Femur (tissue), 1 donor: ENCODE measurements around the gene FHL2.

Experiments
- DNase-seq: peaks from one replicate; pipeline ENCODE4 v3.0.0-alpha.2; 2017

FHL2 gene

DNA sequence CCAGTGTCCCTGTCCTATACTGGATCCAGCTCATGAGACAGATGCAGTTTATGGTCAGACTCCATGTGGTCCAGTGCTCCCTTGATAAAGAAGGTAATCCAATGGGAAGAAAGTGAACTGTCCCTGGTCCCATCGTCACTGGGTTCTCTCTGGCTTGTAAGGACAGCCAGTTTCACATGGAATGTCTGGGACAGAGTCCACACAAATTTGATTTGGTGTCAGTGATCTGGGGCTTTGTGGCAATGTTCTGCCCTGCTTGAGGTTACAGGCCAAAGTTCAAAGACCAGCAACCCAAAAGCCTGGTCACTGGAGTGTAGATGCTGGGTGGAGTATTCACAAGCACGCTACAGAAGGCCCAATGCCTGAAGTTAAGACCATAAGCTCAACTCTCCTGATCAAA is 22.2 kb upstream of the FHL2 start:
- no peak for DNase-seq

DNA sequence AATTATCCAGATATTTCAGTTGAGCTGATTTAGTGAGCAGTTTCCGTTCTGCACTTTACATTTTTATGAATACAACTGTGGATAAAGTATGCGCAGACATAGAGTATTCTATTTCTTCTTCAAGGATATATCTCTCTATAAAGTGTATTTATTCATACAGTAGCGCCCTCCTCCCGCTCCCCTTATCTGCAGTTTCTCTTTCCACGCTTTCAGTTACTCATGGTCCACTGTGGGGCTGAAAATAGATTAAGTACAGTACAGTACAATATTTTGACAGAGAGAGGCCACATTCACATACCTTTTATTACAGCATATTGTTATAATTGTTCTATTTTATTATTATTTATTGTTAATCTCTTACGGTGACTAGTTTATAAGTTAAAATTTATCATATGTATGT is 19.7 kb upstream of the FHL2 start:
- DNase-seq, result no peak

DNA sequence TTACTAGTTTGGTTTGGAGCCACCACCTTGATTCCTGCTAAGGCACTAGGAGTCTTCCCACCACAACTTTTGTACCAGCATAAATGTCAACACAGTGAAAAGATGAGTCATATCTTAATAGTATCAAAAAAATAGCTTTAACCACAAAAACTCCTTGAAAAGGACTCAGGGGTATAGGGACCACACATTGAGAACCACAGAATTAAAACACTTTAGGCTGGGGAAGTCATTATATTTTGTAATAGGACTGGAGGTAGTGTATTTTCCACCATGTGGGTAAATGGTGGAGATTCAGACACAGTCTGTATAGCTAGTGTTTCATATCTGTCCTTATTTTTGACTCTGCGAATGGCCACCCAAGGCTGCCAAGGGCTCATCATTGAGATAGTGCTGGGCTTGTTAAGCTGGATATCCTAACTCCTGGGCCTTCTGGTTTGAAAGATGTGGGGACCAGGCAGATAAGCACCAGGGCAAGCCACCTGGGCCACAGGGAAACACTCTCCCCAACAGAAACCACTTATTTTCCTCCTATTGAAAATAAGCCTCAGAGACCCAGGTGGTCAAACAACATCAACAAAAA is 19.1 kb upstream of the FHL2 start:
- DNase-seq, result no peak

DNA sequence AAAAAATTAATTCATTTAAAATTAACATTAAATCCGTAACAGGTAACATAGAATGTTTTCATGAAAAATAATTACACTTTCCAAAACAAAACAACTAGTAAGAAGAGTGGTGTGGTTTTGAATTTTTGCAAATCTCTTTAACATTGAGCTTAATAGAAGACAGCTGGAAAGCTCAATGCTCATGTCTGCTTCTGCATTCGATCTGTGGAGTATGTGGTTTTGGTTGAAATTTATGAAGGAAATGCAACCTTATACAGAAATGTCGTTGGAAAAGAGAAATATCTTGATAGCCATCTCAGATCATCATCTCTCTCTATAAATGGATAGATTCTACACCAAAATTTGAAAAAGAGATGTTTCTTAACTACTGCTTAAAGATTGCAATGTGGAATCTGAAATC is 17.3 kb upstream of the FHL2 start:
- no peak for DNase-seq

DNA sequence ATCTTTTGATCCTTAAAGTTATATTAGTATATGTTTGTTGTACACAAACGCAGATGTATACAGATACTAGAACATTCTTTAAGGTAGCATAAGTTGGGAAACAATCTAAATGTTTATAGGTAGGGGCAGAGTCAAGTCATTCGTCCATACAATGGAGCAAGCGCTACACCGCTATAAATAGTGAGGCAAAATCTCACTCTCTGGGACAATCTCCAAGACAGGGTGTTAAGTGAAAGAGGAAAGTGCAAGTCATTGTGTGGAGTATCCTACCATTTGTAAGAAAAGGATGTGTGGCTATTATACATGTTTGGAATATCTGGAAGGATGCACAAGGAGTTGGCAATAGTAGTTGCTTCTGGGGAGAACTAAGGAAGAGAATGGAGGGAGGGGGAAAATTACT is 16.2 kb upstream of the FHL2 start:
- no peak for DNase-seq

DNA sequence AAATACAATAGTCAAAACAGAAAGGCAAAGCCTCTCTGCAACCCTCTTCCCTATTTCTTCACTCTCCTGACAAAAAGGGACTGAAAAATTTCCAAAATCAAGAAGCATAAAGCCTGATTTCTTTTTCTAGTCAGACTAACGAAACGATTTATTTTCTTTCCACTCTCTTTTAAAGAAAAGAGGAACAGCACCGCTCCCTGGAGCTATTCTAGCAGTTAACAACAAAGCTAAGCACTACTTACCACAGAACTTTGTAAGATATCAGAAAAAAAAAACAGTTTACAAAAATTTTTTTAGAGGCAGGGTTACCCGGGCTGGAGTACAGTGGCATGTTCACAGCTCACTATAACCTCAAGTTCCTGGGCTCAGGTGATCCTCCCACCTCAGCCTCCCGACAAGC is 14.4 kb upstream of the FHL2 start:
- DNase-seq, result no peak

DNA sequence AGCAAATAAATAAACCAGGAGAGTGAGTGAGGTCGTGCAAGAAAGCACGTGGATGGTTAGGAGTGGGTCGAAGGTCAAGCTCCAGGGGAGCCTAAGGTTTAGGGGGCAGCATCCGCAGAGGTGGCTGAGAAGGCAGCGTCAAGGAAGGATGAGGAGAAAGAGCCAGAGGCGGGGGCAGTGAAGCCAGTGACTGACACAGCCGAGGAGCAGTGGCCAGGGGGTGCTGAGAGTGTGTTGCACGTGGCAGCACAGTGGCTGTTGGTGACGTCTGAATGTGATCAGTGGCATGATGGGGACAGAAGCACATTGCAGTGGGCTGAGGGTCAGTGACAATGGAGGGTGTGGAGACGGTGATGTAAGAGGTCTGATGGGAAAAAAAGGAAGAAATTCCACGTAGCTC is 13.7 kb upstream of the FHL2 start:
- no peak for DNase-seq

DNA sequence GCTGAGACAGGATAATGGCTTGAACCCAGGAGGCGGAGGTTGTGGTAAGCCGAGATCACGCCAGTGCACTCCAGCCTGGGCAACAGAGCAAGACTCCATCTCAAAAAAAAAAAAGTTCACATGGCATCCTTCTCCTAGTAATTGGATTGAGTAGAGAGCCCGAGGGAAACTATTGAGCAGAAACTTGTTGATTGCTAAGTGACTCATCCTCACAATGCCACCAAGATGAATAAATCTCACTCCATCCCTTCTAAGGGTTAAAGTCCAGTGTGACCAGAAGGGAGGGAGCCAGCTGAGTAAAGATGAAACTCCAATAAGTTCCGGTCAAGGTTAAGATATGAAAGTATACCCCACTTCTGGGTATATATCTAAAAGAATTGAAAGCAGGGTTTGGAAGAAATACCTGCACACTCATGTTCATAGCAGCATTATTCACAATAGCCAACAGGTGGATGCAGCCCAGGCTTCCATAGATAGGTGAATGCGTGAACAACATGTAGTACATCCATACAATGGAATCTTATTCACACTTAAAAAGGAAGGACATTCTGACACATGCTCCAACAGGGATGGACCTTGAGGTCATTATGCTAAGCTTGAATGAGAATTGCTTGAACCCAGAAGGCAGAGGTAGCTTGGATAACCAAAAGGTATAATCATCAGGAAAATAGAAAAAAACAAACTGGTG is 13.0 kb upstream of the FHL2 start:
- no peak for DNase-seq

DNA sequence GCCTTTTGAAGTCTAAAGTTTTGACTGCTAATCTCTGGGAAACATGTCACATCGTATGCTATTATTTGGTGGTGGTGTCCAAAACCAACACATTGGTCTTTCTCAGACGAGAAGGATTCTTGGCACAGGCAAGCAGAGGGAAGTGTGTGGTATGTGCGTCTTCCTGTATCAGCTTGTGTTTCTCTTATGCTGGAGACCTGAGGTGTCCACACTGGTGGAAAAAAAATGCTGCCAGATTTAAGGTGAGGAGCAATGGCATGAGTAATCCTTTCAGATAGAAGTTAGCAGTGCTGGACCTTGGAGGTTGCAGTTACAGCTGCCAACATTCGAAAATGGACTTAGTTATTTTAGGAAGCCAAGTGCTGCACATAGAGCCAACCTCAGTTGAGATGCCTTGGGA is 11.7 kb upstream of the FHL2 start:
- DNase-seq, result no peak

DNA sequence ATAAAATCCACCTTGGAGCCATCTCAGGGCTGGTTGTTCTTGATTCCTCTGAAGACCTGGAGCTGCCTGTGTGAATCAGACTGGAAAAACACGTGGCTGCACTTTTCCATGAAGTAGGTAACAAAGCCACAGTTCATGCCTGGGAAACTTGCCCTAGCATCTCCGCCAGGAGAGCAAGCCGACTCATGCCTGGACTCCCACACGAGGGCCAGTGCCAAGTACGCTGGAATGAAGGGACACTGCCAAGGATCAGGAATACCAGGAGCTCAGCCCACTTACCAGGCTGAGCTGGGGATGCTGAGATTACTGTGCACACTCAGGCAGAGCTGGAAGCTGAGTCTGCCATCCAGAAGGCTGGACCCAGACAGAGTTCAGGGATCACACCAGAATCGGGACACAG is 10.9 kb upstream of the FHL2 start:
- peak; percentile 93 for DNase-seq

DNA sequence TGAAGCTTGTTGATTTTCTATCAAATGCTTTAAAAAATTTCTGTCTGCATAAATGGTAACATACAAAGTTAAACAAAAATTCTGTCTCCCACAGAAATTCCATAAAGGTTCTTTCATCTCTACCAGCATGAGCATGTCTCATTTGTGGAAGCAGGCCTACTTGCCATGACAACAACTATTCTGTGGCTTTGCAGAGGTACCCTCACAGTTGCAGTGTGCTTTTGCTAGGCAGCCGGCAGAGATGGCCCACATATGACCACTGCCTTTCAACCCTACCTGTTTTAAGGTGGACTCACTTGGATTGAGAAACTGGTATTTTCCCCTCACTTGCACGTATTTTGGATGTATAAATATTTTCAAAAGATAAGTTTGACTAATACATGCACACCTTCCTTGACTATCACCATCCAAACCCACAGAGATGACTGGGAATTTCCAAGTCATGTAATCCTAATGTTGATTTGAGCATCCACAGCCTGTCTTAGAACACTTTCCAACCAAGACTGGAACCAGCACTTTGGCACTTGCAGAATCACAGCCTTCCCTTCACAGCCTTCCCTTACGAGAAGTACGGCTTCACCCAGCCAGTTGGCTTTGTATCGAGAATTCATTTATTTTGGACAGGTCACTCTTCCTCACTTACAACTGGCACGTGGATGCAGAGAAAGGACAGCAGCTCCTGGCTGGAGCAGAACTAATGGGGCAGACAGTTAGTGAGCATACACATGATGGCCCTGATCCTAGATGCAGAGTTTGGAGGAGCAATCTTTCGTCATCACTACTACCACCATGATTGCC is 9.3 kb upstream of the FHL2 start:
- DNase-seq, result peak; percentile 49

DNA sequence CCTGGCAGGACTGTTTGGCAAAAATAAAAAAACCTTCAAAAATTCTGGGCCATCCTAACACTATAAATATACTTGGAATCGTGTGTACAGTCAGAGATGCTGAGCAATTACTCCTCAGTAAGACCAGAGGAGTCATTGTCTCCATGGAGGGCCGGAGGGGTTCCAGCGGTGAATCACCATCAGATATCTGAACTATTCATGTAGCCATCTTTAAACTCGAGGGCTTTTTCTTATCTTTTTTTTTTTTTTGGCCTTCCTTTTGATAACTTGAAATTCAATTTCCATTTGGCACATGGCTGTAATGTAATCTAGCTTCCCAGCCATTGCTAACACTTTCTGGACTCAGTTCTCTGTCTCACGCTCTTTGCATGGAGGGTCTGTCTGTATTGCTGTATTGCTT is 7.4 kb upstream of the FHL2 start:
- no peak for DNase-seq

DNA sequence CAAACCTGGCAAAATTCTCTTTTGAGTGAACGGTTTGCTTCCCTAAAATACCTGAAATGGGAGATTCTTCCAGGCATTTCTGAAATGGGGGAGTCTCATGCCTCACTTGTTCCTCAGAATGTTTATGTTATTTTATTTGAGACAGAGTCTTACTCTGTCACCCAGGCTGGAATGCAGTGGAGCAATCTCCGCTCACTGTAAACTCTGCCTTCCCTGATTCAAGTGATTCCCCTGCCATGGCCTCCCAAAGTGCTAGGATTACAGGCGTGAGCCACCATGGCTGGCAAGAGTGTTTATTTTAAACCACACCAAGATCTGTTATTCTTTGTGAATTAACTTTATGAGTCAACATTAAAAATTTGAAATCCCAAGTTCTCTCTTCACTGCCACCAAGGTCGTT is 6.4 kb upstream of the FHL2 start:
- DNase-seq, result no peak

DNA sequence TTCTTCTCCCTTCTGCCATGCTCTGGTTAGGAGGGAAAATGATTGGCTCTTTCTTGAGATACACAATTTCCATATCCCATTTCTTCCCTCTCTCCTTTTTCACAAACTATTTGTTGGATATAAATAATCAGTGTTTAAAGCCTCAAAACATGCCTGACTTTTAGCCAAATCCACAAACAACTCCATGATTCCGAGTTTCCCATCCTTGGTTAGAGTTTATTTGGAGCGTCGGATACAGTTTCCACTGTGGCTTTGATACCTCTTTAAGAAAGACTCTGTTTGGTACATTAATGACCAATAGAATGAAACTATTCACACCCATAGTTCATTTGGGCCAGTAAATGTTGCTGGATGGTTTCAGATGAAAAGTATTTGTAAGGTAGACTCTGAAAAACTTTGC is 5.9 kb upstream of the FHL2 start:
- DNase-seq, result no peak

DNA sequence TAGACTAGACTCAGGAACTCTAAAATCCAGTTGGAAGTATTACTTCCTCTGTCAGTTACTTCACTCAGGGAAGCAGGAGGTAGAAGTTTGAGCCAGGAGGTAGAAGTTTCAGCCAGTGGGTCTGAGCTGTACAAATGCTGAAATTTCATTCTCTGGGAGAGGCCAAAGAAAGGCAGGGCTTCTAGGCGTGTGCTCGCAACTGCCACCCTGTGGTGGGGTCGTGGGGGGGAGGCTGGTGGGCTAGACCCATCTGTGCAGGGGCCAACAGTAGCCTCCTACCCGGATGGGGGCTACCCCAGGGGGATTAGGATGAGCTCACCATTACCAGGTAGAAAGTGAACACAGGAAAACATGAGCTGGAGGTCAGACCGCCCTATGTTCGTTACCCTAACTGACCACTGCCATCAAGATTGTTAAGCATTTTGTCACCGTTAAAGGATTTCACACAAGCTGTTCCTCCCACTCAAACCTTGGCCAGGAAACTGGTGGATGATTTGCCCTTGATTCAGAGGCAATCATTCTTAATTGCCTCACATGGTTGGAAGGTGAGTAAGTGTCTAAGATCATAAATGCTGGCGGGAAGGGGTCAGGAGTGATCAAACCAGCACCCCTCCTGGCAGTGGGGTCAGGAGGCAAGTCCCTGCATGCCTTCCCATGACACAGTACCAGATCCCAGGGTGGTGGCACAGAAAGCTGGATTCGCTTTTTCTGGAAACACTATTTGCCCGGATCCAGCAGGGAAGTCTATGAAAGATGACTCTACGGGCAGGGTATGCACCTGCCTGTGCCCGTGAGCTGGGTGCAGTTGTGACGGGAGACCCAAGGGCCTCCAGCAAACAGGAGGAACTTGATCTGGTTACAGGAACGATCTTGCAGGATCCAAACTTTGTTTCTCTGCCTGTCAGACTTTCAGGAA is 5.2 kb upstream of the FHL2 start:
- DNase-seq, result no peak

DNA sequence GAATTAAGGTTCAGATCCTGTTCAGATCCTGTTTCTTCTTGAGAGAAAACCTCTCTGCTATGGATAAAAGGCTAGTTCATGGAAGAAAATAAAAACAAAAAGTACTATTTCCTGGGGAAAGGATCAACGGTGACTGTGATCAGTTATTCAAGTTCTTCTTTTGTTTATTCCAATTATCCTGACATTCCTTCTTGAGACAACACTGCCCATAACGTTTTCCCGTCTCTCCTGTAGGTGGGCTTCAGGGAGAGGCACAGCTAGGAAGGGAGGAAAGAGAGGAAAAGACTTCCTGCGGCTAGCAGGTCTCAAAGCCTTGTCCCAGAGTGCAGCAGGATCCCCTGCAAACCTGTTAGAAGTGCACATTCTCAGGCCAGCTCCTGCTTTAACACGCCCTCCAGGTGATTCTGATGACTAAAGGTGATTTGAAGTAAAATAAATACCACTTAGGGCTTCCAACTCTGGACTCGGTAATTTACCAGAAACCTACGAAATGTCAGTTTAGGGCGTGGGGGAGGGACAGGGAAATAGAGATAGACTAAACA is 4.5 kb upstream of the FHL2 start:
- DNase-seq, result no peak

DNA sequence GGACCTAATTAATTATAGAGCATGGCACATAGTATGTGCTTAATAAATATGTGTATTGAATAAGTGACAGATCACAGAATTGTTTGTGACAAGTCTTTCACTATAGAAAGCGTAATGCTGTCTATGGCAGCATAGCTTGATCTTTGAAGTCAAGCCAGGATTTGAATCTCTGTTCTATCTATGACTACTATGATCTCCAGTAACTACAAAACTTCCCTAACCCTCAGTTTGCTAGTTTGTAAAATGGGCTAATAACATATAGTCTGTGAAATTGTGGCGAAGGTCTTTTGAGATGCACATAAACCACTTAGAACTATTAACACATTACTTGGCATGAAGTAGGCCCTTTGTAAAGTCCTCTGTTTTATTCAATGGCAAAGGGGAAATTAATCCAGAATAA is 4.0 kb upstream of the FHL2 start:
- DNase-seq, result no peak

DNA sequence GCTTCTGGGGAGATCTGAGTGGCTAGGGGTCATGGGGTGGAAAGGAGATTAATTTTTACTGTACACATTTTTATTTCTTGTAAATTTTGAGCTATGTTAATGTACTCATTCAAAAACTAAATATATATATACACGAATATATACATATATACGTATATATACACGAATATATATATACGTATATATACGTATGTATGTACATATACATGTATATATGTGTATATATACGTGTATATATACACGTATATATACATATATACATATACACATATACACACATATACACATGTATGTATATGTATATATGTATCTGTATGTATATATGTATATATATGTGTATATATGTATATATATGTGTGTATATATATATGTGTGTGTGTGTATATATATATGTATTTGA is 3.0 kb upstream of the FHL2 start:
- DNase-seq, result no peak

DNA sequence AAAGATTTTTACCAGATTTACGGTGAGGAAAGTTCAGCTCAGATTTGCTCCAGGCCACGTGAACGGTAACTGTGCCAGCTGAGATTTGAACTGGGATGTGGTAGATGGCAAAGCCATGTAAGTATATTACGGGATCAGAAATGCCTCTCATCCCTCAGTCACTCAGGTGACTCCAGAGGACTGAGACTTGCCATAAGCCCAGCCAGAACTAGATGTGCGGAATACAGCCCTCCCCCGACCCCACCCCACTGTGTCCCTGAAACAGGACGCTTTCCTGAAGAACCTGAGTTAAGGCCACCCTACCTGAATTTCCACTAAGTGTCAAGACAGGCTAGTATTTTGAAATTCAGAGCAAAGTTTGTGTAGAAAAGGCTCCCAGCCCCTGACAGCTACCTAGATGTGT is 1.3 kb upstream of the FHL2 start:
- no peak for DNase-seq

DNA sequence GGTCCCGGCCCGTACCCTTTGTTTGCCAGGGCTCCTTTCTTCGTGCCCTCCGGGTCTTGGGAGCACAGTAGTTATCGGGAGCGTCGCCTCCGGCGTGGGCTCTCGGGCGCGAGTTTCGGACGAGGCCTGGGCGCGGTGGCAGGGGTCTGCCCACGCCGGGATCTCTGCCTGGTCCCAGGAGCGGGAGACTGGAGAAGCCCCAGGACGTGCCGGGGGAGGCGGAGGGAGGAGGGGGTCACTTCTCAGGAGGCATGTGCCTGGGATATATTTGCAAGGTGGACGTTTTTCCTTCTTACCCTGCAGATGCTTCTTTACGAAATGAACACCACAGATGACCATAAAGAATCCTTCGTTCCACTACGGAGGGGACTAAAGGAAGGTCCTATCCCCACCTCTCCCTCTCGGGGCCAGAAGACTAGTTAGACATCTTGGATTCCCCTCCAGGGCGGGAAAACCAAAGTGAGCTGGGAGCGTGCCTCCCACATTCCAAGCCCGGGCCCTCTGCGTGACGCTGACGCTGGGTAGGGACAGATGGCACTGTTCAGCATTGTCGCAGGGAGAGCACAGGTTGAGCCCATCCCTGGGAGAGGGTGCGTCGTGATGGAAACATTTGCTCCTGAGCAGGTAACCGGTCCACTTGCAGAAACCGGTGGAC is 483 bp upstream of the FHL2 start:
- DNase-seq, result no peak

DNA sequence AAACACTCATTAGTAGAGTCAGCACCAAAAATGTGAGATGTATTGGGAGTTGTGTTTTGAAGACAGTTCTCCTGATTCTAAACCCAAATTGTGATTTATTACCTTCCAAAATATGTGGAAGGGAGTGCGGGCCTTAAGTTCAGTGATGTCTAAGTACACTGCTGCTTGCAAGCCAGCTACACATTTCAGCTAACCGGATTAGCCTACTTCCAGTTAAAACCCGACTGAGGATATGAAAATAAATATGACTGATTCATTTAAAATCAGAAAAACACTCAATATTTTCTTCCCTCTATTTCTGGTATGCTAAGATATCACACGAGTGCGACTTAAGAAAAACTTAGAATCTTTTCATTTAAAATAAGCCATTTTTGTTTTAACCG is 907 bp downstream of the FHL2 start:
- no peak for DNase-seq

DNA sequence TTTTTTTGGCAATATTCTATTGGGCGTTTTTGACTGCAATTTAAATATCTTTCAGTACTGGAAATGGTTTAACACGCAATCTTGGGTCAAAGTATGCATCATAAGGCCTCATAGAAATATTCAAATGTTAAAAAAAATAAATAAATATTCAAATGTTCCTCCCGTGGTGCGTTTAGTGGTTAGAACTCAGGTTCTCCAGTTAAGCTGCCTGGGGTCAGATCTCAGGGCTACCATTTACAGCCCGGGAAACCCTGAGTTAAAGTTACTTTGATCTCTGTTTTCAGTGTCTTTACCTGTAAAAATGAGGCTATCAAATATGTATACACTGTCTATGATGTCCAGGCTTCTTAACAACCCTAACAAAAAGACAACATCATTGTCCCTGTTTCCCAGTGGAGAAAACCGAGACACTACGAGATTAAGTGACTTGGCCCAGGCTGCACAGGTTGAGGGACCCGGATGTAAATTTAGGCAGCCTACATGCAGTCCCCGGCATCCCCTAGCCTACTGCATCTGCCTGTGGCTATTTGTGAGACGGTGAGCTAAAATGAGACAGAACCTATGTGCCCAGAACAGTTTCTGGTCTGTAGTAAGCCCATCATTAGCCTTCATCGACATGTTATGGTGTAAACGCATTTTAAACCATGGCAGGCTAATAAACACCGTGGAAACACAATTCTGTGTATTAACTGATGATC is 1.7 kb downstream of the FHL2 start:
- DNase-seq, result no peak
